Ishikawa (cell line): Measurements from ENCODE around the gene GRK3.

ENCODE experiments used
- CEBPB ChIP-seq: IDR thresholded peaks from 2 replicates; pipeline ENCODE4 v1.6.1; 2012
- CREB1 ChIP-seq: IDR thresholded peaks from 2 replicates; pipeline ENCODE4 v1.6.1; 2012; ENCODE audit warnings: low read depth
- EGR1 ChIP-seq: IDR thresholded peaks from 2 replicates; pipeline ENCODE4 v1.6.1; 2012
- EP300 ChIP-seq: IDR thresholded peaks from 2 replicates; pipeline ENCODE4 v1.6.1; 2012; ENCODE audit warnings: borderline replicate concordance
- FOXM1 ChIP-seq: IDR thresholded peaks from 2 replicates; pipeline ENCODE4 v1.6.1; 2012; ENCODE audit warnings: low read depth, borderline replicate concordance
- RAD21 ChIP-seq: IDR thresholded peaks from 2 replicates; pipeline ENCODE4 v1.6.1; 2012; ENCODE audit warnings: low read depth
- TAF1 ChIP-seq: IDR thresholded peaks from 2 replicates; pipeline ENCODE4 v1.6.1; 2012; ENCODE audit warnings: low read depth, mild to moderate bottlenecking
- TCF12 ChIP-seq: IDR thresholded peaks from 2 replicates; pipeline ENCODE4 v1.6.1; 2012; ENCODE audit warnings: low read depth
- TEAD4 ChIP-seq: IDR thresholded peaks from 2 replicates; pipeline ENCODE4 v1.6.1; 2012
- YY1 ChIP-seq: IDR thresholded peaks from 2 replicates; pipeline ENCODE4 v1.6.1; 2012; ENCODE audit warnings: low read depth
- TF ChIP-seq, protein P1 (sequence below): IDR thresholded peaks from 2 replicates; pipeline ENCODE4 v1.6.1; 2012
- TF ChIP-seq, protein P2 (sequence below): IDR thresholded peaks from 2 replicates; pipeline ENCODE4 v1.6.1; 2012; ENCODE audit warnings: low read depth, mild to moderate bottlenecking

DNA sequence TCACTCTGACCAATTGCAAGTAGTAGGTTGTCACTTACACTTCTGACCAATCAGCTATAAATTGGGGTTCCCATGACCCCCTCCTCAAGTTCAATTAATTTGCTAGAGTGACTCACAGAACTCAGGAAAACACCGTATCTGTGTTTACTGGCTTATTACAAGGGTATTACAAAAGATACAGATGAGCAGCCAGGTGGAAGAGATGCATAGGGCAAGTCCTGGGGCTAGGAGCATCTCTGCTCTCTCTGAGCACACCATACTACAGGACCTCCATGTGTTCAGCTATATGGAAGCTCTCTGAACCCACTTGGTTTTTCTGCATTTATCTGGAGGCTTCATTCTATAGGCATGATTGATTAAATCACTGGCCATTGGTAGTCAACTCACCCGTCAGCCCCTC is 11.3 kb upstream of the GRK3 start:
- TF ChIP-seq, protein P1, sequence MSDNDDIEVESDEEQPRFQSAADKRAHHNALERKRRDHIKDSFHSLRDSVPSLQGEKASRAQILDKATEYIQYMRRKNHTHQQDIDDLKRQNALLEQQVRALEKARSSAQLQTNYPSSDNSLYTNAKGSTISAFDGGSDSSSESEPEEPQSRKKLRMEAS, result no peak
- TF ChIP-seq, protein P2, sequence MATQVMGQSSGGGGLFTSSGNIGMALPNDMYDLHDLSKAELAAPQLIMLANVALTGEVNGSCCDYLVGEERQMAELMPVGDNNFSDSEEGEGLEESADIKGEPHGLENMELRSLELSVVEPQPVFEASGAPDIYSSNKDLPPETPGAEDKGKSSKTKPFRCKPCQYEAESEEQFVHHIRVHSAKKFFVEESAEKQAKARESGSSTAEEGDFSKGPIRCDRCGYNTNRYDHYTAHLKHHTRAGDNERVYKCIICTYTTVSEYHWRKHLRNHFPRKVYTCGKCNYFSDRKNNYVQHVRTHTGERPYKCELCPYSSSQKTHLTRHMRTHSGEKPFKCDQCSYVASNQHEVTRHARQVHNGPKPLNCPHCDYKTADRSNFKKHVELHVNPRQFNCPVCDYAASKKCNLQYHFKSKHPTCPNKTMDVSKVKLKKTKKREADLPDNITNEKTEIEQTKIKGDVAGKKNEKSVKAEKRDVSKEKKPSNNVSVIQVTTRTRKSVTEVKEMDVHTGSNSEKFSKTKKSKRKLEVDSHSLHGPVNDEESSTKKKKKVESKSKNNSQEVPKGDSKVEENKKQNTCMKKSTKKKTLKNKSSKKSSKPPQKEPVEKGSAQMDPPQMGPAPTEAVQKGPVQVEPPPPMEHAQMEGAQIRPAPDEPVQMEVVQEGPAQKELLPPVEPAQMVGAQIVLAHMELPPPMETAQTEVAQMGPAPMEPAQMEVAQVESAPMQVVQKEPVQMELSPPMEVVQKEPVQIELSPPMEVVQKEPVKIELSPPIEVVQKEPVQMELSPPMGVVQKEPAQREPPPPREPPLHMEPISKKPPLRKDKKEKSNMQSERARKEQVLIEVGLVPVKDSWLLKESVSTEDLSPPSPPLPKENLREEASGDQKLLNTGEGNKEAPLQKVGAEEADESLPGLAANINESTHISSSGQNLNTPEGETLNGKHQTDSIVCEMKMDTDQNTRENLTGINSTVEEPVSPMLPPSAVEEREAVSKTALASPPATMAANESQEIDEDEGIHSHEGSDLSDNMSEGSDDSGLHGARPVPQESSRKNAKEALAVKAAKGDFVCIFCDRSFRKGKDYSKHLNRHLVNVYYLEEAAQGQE, result no peak
- TF ChIP-seq TCF12, result no peak
- no peak for TF ChIP-seq EP300
- TF ChIP-seq FOXM1, result no peak
- TF ChIP-seq EGR1, result no peak
- no peak for TF ChIP-seq TAF1
- TF ChIP-seq YY1, result no peak
- no peak for TF ChIP-seq CEBPB
- TF ChIP-seq TEAD4, result no peak
- no peak for TF ChIP-seq CREB1
- TF ChIP-seq RAD21, result no peak
